Measurements from ENCODE around the gene PTGFR. TPM values are rescaled to one million over a fixed set of nuclear protein-coding genes. Genes with fewer than 3 reads are reported as not detected.

PTGFR gene
- total RNA-seq, 1 donor from 2014 or later, result not detected

- H3K27ac Mint-ChIP-seq (ENCODE audit: unreplicated experiment), result no peak overlapping the region
- H3K27me3 Mint-ChIP-seq (ENCODE audit: unreplicated experiment), result no peaks in the 10 kb centered on the region
- no peaks in the 10 kb centered on the region for H3K36me3 Mint-ChIP-seq (ENCODE audit: unreplicated experiment)
- no peak for DNase-seq
- no peak for TF ChIP-seq CTCF (IDR thresholded peaks at IDR 0.05; ENCODE audit: partially characterized antibody, unreplicated experiment)
- H3K9me3 Mint-ChIP-seq (ENCODE audit: unreplicated experiment), result no peaks in the 10 kb centered on the region
- H3K4me1 Mint-ChIP-seq (ENCODE audit: low read depth, unreplicated experiment), result no peaks in the 10 kb centered on the region
- no peak overlapping the region for H3K4me3 Mint-ChIP-seq (ENCODE audit: unreplicated experiment)
Measured at GRCh38 chr1:78497201-78497600, 6.4 kb downstream of the PTGFR start.

- Mint-ChIP-seq H3K9me3 (ENCODE audit: unreplicated experiment) (no peaks in the 10 kb centered on the region), H3K27me3 (ENCODE audit: unreplicated experiment) (no peaks in the 10 kb centered on the region), H3K36me3 (ENCODE audit: unreplicated experiment) (no peaks in the 10 kb centered on the region), H3K4me3 (ENCODE audit: unreplicated experiment) (no peak overlapping the region), H3K27ac (ENCODE audit: unreplicated experiment) (no peak overlapping the region), H3K4me1 (ENCODE audit: low read depth, unreplicated experiment) (no peaks in the 10 kb centered on the region)
- DNase-seq, result no peak
- TF ChIP-seq CTCF (IDR thresholded peaks at IDR 0.05; ENCODE audit: partially characterized antibody, unreplicated experiment), result no peak
Measured at GRCh38 chr1:78500529-78500928, 9.8 kb downstream of the PTGFR start.

GRCh38 chr1:78501203-78501602 lies 10.4 kb downstream of the PTGFR start:
- Mint-ChIP-seq H3K36me3 (ENCODE audit: unreplicated experiment) (no peaks in the 10 kb centered on the region), H3K9me3 (ENCODE audit: unreplicated experiment) (no peaks in the 10 kb centered on the region), H3K27ac (ENCODE audit: unreplicated experiment) (no peak overlapping the region), H3K27me3 (ENCODE audit: unreplicated experiment) (no peaks in the 10 kb centered on the region), H3K4me3 (ENCODE audit: unreplicated experiment) (no peak overlapping the region), H3K4me1 (ENCODE audit: low read depth, unreplicated experiment) (no peaks in the 10 kb centered on the region)
- TF ChIP-seq CTCF (IDR thresholded peaks at IDR 0.05; ENCODE audit: partially characterized antibody, unreplicated experiment), result no peak
- no peak for DNase-seq

GRCh38 chr1:78511334-78511733 lies 20.6 kb downstream of the PTGFR start:
- no peak for DNase-seq
- H3K36me3 Mint-ChIP-seq (ENCODE audit: unreplicated experiment), result peaks cover 21% of the 10 kb centered on the region
- no peak overlapping the region for H3K27ac Mint-ChIP-seq (ENCODE audit: unreplicated experiment)
- H3K27me3 Mint-ChIP-seq (ENCODE audit: unreplicated experiment), result peaks cover 2% of the 10 kb centered on the region
- TF ChIP-seq CTCF (IDR thresholded peaks at IDR 0.05; ENCODE audit: partially characterized antibody, unreplicated experiment), result no peak
- peaks cover 5% of the 10 kb centered on the region for H3K9me3 Mint-ChIP-seq (ENCODE audit: unreplicated experiment)
- no peak overlapping the region for H3K4me3 Mint-ChIP-seq (ENCODE audit: unreplicated experiment)
- no peaks in the 10 kb centered on the region for H3K4me1 Mint-ChIP-seq (ENCODE audit: low read depth, unreplicated experiment)

GRCh38 chr1:78516716-78517115 lies 25.9 kb downstream of the PTGFR start:
- Mint-ChIP-seq H3K27ac (ENCODE audit: unreplicated experiment) (no peak overlapping the region), H3K4me1 (ENCODE audit: low read depth, unreplicated experiment) (no peaks in the 10 kb centered on the region), H3K9me3 (ENCODE audit: unreplicated experiment) (peaks cover 3% of the 10 kb centered on the region), H3K4me3 (ENCODE audit: unreplicated experiment) (no peak overlapping the region), H3K27me3 (ENCODE audit: unreplicated experiment) (peaks cover 2% of the 10 kb centered on the region), H3K36me3 (ENCODE audit: unreplicated experiment) (peaks cover 11% of the 10 kb centered on the region)
- DNase-seq, result no peak
- TF ChIP-seq CTCF (IDR thresholded peaks at IDR 0.05; ENCODE audit: partially characterized antibody, unreplicated experiment), result no peak
